Pancreas (tissue), 10 donors: ENCODE data around the gene SMS. TPM values are rescaled to one million over a fixed set of nuclear protein-coding genes. Genes with fewer than 3 reads are reported as not detected.

Source experiments
- ATAC-seq, 4 donors: fragments of 200-7000 bp; cut with Tn5 transposase; one replicate each; pipeline versions ENCODE4 v1.8.0 to v1.9.1; 2020; ENCODE audit warnings: mild to moderate bottlenecking in 4 of 4, moderate library complexity in 4 of 4
- DNase-seq, 6 donors: peaks; one replicate each; pipeline ENCODE4 v3.0.0-alpha.2; 2020
- FAIRE-seq: peaks from 2 replicates; lab custom pipeline; 2012; peaks lifted over from hg19 to GRCh38; lab: Jason Lieb, UNC
- H3K27ac ChIP-seq, 4 donors: fragments of 200-600 bp; sonication (generic); 1 replicate in 3 of 4; 2 replicates in 1 of 4; pipeline versions ENCODE4 v1.5.0 to v1.8.0; 2020
- H3K27me3 ChIP-seq, 4 donors: fragments of 200-600 bp; one replicate each; pipeline ENCODE4 v1.8.0; 2021
- H3K36me3 ChIP-seq, 3 donors: fragments of 200-600 bp; sonication (generic) in 1 of 3; one replicate each; pipeline versions ENCODE4 v1.5.0 to v1.8.0; 2020 to 2021
- H3K4me1 ChIP-seq, 3 donors: fragments of 200-600 bp; one replicate each; pipeline ENCODE4 v1.8.0; 2021
- H3K4me3 ChIP-seq, 4 donors: fragments of 200-600 bp; sonication (generic) in 2 of 4; one replicate each; pipeline versions ENCODE4 v1.5.0 to v1.8.0; 2020 to 2021
- H3K9me3 ChIP-seq, 4 donors: fragments of 200-600 bp; one replicate each; pipeline ENCODE4 v1.8.0; 2021
- WGBS, 2 donors: extraction: QIAGEN DNeasy Blood & Tissue Kit; methylation state at CpG; one replicate each; pipeline ENCODE4 v1.1.7; 2013; 5-methylcytosine and 5-hydroxymethylcytosine counted together
- intact Hi-C, 3 donors: fragments of 100-400 bp; cut with DNase I; formaldehyde crosslinking; loops; one replicate each; pipeline versions ENCODE4 v1.11.1 to v1.14.2; 2022
- polyA plus RNA-seq, 2 donors: library from polyadenylated mRNA; stranded (reverse); fragments of 200-250 nt; gene quantifications; one replicate each; pipeline ENCODE4 v1.2.3, GENCODE V29; 2013
- total RNA-seq, 6 donors: library from RNA; stranded (reverse); fragmentation: NEBNext Ultra II Directional in 4 of 6; extraction: Animal tissue kit (Norgen Biotek cat#: 25700) in 4 of 6; gene quantifications; one replicate each; pipeline versions ENCODE4 v1.2.1 to v1.2.4, GENCODE V29; 2021 to 2023
- TF ChIP-seq, protein P1 (sequence below), 4 donors: fragments of 200-600 bp; sonication (generic) in 3 of 4; IDR thresholded peaks; one replicate each; pipeline versions ENCODE4 v1.5.0 to v1.8.0; 2021; ENCODE audit warnings: antibody characterized with exemption in 4 of 4
- donor health status: healthy with polysubstance abuse.
- donor health status: DM: no; HTN: no; CAD: no; lungs with moderate emphysema.
- donor health status: DM: no; HTN: no; CAD: no.
- donor health status: control.
- donor health status: control.
- donor health status: Bipolar disorder and iron deficiency.
- donor health status: DM: yes; HTN: yes; CAD: no.
- donor health status: DM: no; HTN: no; CAD: no.
- donor health status: DM: no; HTN: no; CAD: no.
- donor health status: DM: yes; HTN: yes; CAD: no.

SMS gene
- total and polyA plus RNA-seq, 8 donors = 12.1 to 36.8 (median 19.6) TPM

DNA sequence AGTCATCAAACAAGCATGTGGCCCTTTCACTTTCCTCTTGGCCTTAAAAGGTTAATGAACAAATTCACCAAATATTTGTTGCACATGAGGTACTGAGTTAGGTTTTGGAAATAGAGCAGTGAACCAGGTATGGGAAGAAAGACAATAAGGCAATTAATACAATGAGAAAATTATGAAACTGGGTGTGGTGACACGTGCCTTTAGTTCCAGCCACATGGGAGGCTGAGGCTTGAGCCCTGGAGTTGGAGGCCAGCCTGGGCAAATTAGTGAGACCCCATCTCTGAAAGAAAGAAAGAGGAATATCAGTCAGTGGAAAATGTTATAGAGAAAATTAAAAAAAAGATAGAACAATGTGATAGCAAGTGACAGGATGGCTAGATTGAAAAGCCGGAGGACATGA, 99.7 kb downstream of the SMS start:
- H3K4me3 ChIP-seq = no peak overlapping the region
- peaks cover 0 to 11% (median under 1%) of the 10 kb centered on the region in 4 donors for H3K27me3 ChIP-seq
- no peaks in the 10 kb centered on the region for H3K9me3 ChIP-seq
- DNase-seq (no peak), FAIRE-seq (no peak), ATAC-seq (no peak)
- H3K4me1 ChIP-seq = no peaks in the 10 kb centered on the region
- H3K27ac ChIP-seq = no peak overlapping the region
- TF ChIP-seq, protein P1, sequence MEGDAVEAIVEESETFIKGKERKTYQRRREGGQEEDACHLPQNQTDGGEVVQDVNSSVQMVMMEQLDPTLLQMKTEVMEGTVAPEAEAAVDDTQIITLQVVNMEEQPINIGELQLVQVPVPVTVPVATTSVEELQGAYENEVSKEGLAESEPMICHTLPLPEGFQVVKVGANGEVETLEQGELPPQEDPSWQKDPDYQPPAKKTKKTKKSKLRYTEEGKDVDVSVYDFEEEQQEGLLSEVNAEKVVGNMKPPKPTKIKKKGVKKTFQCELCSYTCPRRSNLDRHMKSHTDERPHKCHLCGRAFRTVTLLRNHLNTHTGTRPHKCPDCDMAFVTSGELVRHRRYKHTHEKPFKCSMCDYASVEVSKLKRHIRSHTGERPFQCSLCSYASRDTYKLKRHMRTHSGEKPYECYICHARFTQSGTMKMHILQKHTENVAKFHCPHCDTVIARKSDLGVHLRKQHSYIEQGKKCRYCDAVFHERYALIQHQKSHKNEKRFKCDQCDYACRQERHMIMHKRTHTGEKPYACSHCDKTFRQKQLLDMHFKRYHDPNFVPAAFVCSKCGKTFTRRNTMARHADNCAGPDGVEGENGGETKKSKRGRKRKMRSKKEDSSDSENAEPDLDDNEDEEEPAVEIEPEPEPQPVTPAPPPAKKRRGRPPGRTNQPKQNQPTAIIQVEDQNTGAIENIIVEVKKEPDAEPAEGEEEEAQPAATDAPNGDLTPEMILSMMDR (IDR thresholded peaks at IDR 0.05) = no peak
- intact Hi-C loops = no loop called here
- 74 to 79% methylated on average over 2 of the region's 2 CpGs for WGBS, 2 donors
- no peaks in the 10 kb centered on the region for H3K36me3 ChIP-seq

DNA sequence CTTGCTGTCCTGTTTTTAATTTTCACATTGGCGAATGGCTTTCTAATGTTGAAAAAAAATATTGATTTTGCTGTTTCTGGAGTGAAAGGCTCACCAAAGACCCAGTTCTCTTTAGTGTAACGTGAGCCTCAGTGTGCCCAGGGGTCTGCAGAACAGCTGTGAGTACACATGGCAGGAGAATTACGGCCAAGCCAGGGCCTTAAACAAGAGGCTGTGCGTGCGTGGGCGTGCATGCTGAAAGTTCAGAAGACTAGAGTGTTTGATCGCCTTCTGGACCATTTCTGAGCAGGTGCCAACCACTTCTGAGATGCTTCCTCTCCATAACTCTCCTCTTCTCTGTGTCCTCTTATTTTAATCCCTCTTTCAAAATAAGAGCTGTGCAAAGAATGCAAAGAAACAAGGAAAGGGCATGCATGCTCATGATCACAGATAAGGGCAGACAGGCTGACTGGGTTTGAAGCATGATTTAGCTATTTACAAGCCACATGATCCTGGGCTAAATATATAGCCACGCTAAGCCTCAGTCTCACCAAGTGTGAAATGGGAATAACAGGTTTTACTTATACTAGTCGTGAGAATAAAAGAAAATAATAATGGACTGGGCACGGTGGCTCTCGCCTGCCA, 101.5 kb downstream of the SMS start:
- TF ChIP-seq, protein P1 (IDR thresholded peaks at IDR 0.05) = no peak
- DNase-seq = no peak
- no peak for ATAC-seq
- FAIRE-seq = no peak
- H3K9me3 ChIP-seq = no peaks in the 10 kb centered on the region
- no peak overlapping the region for H3K27ac ChIP-seq
- 76 to 80% methylated on average over 11 of the region's 11 CpGs for WGBS, 2 donors
- H3K4me3 ChIP-seq = no peak overlapping the region
- peaks cover 0 to 11% (median 1%) of the 10 kb centered on the region in 4 donors for H3K27me3 ChIP-seq
- intact Hi-C loops = no loop called here
- no peaks in the 10 kb centered on the region for H3K4me1 ChIP-seq
- no peaks in the 10 kb centered on the region for H3K36me3 ChIP-seq

DNA sequence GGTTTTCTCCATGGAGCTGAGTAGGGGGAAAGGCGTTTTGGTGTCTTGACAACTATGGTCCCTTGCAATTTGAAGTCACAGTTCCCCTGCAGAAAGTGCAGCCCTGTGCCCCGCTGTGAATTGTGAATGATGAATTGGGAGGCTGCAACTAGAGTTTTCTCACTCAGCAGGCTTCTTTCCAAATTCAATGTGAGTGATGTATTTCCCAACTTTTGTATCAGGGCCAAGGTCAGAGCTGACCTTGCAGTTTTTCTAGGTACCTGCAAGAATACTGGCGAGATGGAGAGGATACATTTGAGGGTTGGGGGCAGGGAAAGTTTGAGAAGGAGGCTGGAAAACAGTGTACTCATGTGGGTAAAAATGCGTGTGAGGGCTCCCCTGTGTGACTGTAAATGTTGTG, 103.4 kb downstream of the SMS start:
- DNase-seq (no peak), FAIRE-seq (no peak), ATAC-seq (no peak)
- Histone ChIP-seq H3K9me3 (no peaks in the 10 kb centered on the region), H3K27ac (no peak overlapping the region), H3K4me3 (no peak overlapping the region), H3K27me3 (peaks cover 0 to 6% (median 1%) of the 10 kb centered on the region in 4 donors), H3K36me3 (no peaks in the 10 kb centered on the region), H3K4me1 (no peaks in the 10 kb centered on the region)
- WGBS, 2 donors = 33 to 47% methylated on average over 4 of the region's 4 CpGs
- TF ChIP-seq, protein P1 (IDR thresholded peaks at IDR 0.05) = no peak
- intact Hi-C loops = no loop called here

Other genes starting within 250 kb of the SMS start
- under 1 TPM in 1 of 6 donors, not detected in 5; 0.28 TPM for gene SMPX, start 182.6 kb upstream of the SMS start, total RNA-seq
- under 1 TPM in 1 of 2 donors, not detected in 1; 0.09 TPM for gene SMPX, start 182.6 kb upstream of the SMS start, polyA plus RNA-seq
- gene MBTPS2, start 101.1 kb upstream of the SMS start, total RNA-seq = 1 to 10 TPM; 5.2 to 8.7 (median 7.8) TPM
- 1 to 10 TPM; 1.1 to 3.7 TPM for gene MBTPS2, start 101.1 kb upstream of the SMS start, polyA plus RNA-seq
- gene YY2, start 84.7 kb upstream of the SMS start, total RNA-seq = 1 to 10 TPM in 1 of 6 donors, under 1 TPM in 5; 0.56 to 1.0 (median 0.81) TPM
- under 1 TPM; 0.85 to 0.99 TPM for gene YY2, start 84.7 kb upstream of the SMS start, polyA plus RNA-seq
- under 1 TPM in 3 of 6 donors, not detected in 3; 0.05 to 0.09 (median 0.09) TPM for gene PHEX, start 91.6 kb downstream of the SMS start, total RNA-seq
- gene PHEX, start 91.6 kb downstream of the SMS start, polyA plus RNA-seq = under 1 TPM; 0.04 to 0.07 TPM